Osteocyte (in vitro differentiated cells): ENCODE data around the gene PGC. TPM values are rescaled to one million over a fixed set of nuclear protein-coding genes. Genes with fewer than 3 reads are reported as not detected.
A peak's percentile ranks its signal among the peaks of the same experiment; 100 is the strongest.

Source experiments
- DNase-seq: peaks from one replicate; pipeline ENCODE4 v3.0.0; 2021; ENCODE audit warnings: mixed read lengths; ENCODE audit not compliant: unreplicated experiment; ENCODE audit errors: extremely low spot score
- H3K27ac Mint-ChIP-seq: one replicate; pipeline ENCODE4 v1.8.0; 2021; ENCODE audit warnings: mild to moderate bottlenecking, mixed read lengths; ENCODE audit not compliant: unreplicated experiment
- H3K27me3 Mint-ChIP-seq: one replicate; pipeline ENCODE4 v1.8.0; 2021; ENCODE audit warnings: mixed read lengths; ENCODE audit not compliant: unreplicated experiment
- H3K36me3 Mint-ChIP-seq: one replicate; pipeline ENCODE4 v1.8.0; 2021; ENCODE audit warnings: mixed read lengths; ENCODE audit not compliant: unreplicated experiment
- H3K4me1 Mint-ChIP-seq: one replicate; pipeline ENCODE4 v1.8.0; 2021; ENCODE audit warnings: mixed read lengths; ENCODE audit not compliant: unreplicated experiment
- H3K4me3 Mint-ChIP-seq: one replicate; pipeline ENCODE4 v1.8.0; 2021; ENCODE audit warnings: mild to moderate bottlenecking, moderate library complexity, mixed read lengths; ENCODE audit not compliant: unreplicated experiment
- H3K9me3 Mint-ChIP-seq: one replicate; pipeline ENCODE4 v1.8.0; 2021; ENCODE audit warnings: mixed read lengths; ENCODE audit not compliant: unreplicated experiment
- total RNA-seq: library from RNA; stranded (reverse); gene quantifications from 2 replicates; pipeline ENCODE4 v1.2.1, GENCODE V29; 2021
- TF ChIP-seq, protein P1 (sequence below): fragments of 200-600 bp; sonication (generic); IDR thresholded peaks from 2 replicates; pipeline ENCODE4 v1.5.0; 2021; ENCODE audit warnings: antibody characterized with exemption, mild to moderate bottlenecking, moderate library complexity

PGC gene
- total RNA-seq, 1 donor from 2014 or later, result not detected

- Mint-ChIP-seq H3K9me3 (no peaks in the 10 kb centered on the region), H3K4me3 (peak overlapping the region; percentile 12), H3K27me3 (no peaks in the 10 kb centered on the region), H3K36me3 (no peaks in the 10 kb centered on the region), H3K27ac (no peak overlapping the region), H3K4me1 (peaks cover 28% of the 10 kb centered on the region)
- no peak for DNase-seq
- TF ChIP-seq, protein P1, sequence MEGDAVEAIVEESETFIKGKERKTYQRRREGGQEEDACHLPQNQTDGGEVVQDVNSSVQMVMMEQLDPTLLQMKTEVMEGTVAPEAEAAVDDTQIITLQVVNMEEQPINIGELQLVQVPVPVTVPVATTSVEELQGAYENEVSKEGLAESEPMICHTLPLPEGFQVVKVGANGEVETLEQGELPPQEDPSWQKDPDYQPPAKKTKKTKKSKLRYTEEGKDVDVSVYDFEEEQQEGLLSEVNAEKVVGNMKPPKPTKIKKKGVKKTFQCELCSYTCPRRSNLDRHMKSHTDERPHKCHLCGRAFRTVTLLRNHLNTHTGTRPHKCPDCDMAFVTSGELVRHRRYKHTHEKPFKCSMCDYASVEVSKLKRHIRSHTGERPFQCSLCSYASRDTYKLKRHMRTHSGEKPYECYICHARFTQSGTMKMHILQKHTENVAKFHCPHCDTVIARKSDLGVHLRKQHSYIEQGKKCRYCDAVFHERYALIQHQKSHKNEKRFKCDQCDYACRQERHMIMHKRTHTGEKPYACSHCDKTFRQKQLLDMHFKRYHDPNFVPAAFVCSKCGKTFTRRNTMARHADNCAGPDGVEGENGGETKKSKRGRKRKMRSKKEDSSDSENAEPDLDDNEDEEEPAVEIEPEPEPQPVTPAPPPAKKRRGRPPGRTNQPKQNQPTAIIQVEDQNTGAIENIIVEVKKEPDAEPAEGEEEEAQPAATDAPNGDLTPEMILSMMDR, result no peak
These were observed 15.0 kb downstream of the PGC start for GRCh38 chr6:41732149-41732548.

- Mint-ChIP-seq H3K27me3 (no peaks in the 10 kb centered on the region), H3K9me3 (no peaks in the 10 kb centered on the region), H3K36me3 (no peaks in the 10 kb centered on the region), H3K4me3 (no peak overlapping the region), H3K27ac (no peak overlapping the region), H3K4me1 (peaks cover 28% of the 10 kb centered on the region)
- TF ChIP-seq, protein P1, result no peak
- DNase-seq, result no peak
These were observed 15.6 kb downstream of the PGC start for GRCh38 chr6:41731561-41732086.

DNA sequence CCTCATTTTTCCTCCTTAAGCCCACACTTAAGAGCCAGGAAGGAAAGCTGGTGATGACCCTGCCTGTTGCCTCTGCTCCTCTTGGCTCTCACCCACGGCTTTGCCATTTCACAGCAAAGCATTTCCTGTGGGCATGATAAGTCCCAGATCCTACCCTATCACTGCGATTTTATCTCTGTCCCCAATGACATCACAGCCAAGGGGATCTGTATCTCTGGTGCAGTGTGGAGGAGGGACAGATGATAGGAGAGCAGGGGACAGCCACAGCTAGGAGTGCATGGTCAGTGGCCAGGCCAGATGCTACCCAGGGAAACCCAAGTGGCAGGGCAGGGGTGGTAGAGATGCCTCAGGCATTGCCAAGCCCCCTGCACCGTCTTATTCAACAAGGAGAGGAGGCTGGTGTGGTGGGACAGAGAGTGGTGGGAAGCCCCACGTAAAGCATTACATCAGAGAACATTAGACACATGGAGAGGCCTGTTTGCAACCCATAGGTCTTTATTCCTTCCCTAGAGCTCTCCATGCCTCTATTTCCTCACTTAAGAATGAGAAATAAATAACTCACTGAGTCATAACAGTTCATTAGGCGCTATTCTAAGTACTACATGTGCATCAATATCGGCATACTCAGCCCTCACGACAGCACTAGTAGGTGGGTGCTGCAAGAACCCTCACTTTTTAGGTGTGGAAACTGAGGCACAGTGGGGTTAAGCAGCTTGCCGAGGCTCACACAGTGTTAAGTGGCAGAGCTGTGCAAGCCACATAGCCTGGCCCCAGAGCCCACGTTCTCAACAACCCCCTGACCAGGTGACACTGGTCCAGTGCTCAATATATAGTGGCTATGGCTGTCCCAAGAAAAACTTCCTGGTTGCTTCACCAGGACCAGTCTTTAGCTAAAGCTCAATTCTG lies 16.4 kb downstream of the PGC start:
- no peaks in the 10 kb centered on the region for H3K36me3 Mint-ChIP-seq
- H3K27ac Mint-ChIP-seq, result no peak overlapping the region
- no peaks in the 10 kb centered on the region for H3K9me3 Mint-ChIP-seq
- peaks cover 27% of the 10 kb centered on the region for H3K4me1 Mint-ChIP-seq
- H3K4me3 Mint-ChIP-seq, result no peak overlapping the region
- TF ChIP-seq, protein P1, result no peak
- no peak for DNase-seq
- no peaks in the 10 kb centered on the region for H3K27me3 Mint-ChIP-seq

DNA sequence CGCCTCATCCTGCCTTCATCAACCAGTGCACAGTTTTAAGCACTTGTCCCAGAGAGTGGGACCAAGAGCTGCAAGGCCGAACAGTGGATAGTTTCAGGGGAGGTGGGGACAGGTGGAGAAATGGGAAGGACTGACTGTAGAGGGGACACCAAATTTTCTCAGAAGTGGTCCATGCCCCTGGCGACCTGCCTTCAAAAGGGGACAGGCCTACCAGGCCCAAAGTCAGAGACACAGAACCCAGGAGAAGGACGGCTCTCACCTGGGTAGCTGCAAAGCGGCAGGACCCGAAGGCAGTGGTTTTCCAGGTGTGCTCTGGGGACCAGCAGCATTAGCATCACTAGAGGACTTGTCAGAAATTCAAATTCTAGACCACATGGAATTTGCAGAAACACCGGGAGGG lies 17.6 kb downstream of the PGC start:
- Mint-ChIP-seq H3K4me3 (no peak overlapping the region), H3K36me3 (no peaks in the 10 kb centered on the region), H3K9me3 (no peaks in the 10 kb centered on the region), H3K27me3 (no peaks in the 10 kb centered on the region), H3K4me1 (peaks cover 25% of the 10 kb centered on the region), H3K27ac (no peak overlapping the region)
- DNase-seq, result no peak
- TF ChIP-seq, protein P1, result no peak

DNA sequence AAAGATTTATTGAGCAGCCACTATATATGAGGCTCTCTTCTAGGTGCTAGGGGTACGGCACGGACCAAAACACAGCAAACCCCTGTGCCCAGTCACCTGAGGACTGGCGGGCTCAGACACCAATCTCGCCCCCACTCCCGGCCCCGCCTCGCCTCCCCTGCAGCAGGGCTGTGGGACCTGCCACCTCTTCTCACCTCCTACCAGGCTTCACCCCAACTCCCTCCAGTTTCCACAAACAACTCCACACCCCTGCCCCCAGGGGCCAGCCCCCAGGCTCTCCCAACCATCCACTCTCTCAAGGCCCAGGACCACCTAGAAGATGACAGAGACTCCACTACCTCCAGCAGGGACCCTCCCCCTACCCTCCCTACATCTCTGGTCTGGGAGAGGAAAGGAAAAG lies 18.2 kb downstream of the PGC start:
- Mint-ChIP-seq H3K27me3 (no peaks in the 10 kb centered on the region), H3K9me3 (no peaks in the 10 kb centered on the region), H3K27ac (no peak overlapping the region), H3K36me3 (no peaks in the 10 kb centered on the region), H3K4me3 (no peak overlapping the region), H3K4me1 (peaks cover 29% of the 10 kb centered on the region)
- TF ChIP-seq, protein P1, result no peak
- DNase-seq, result no peak
